DOHH2 (cell line): ENCODE results near the gene TMEM225.

Experiments
- H3F3A ChIP-seq: fragments of 200-600 bp; sonication (generic), shearing (Covaris generic); 2 replicates; pipeline ENCODE4 v1.6.0; 2016; ENCODE audit warnings: antibody characterized with exemption, mild to moderate bottlenecking; ENCODE audit not compliant: control insufficient read depth, insufficient read depth
- H3K27ac ChIP-seq: fragments of 200-600 bp; sonication (generic); 2 replicates; pipeline ENCODE4 v1.5.1; 2014; ENCODE audit warnings: low read depth, mild to moderate bottlenecking, low read length, moderate library complexity
- H3K27me3 ChIP-seq: fragments of 200-600 bp; sonication (generic); 2 replicates; pipeline ENCODE4 v1.6.1; 2014; ENCODE audit warnings: mild to moderate bottlenecking, low read length, mixed read lengths; ENCODE audit not compliant: control insufficient read depth
- H3K36me3 ChIP-seq: fragments of 200-600 bp; sonication (generic); 2 replicates; pipeline ENCODE4 v1.6.1; 2014; ENCODE audit warnings: mild to moderate bottlenecking, low read length, moderate library complexity, mixed read lengths; ENCODE audit not compliant: control insufficient read depth
- H3K4me1 ChIP-seq: fragments of 200-600 bp; sonication (generic); 2 replicates; pipeline ENCODE4 v1.6.1; 2014; ENCODE audit warnings: mild to moderate bottlenecking, low read length, mixed read lengths; ENCODE audit not compliant: control insufficient read depth
- H3K4me2 ChIP-seq: fragments of 200-600 bp; sonication (generic); 2 replicates; pipeline ENCODE4 v1.6.0; 2014; ENCODE audit warnings: mild to moderate bottlenecking, low read length, moderate library complexity
- H3K4me3 ChIP-seq: fragments of 200-600 bp; sonication (generic); 2 replicates; pipeline ENCODE4 v1.5.1; 2014; ENCODE audit warnings: mild to moderate bottlenecking, low read length, mixed read lengths
- H3K79me2 ChIP-seq: fragments of 200-600 bp; sonication (generic); 2 replicates; pipeline ENCODE4 v1.6.1; 2014; ENCODE audit warnings: mild to moderate bottlenecking, low read length, mixed read lengths; ENCODE audit not compliant: control insufficient read depth
- H3K9me2 ChIP-seq: fragments of 200-600 bp; sonication (generic); replicated peaks from 2 replicates; pipeline ENCODE4 v1.6.1; 2014; ENCODE audit warnings: mild to moderate bottlenecking, low read length, mixed read lengths; ENCODE audit not compliant: control insufficient read depth
- H3K9me3 ChIP-seq: fragments of 200-600 bp; sonication (generic); 2 replicates; pipeline ENCODE4 v1.6.1; 2014; ENCODE audit warnings: antibody characterized with exemption, low read length, mixed read lengths; ENCODE audit not compliant: control insufficient read depth, insufficient read depth
- H4K20me1 ChIP-seq: fragments of 200-600 bp; sonication (generic); 2 replicates; pipeline ENCODE4 v1.6.0; 2014; ENCODE audit warnings: low read depth, mild to moderate bottlenecking, antibody characterized with exemption, low read length, moderate library complexity; ENCODE audit not compliant: control insufficient read depth, insufficient read depth
- CTCF ChIP-seq: fragments of 200-600 bp; sonication (generic); IDR thresholded peaks from one replicate; pipeline ENCODE4 v1.5.1; 2014; ENCODE audit warnings: antibody characterized with exemption, mild to moderate bottlenecking, low read depth, low read length; ENCODE audit not compliant: poor library complexity, severe bottlenecking
- EZH2phosphoT487 ChIP-seq: fragments of 200-600 bp; sonication (generic); IDR thresholded peaks from 2 replicates; pipeline ENCODE4 v1.6.1; 2017; ENCODE audit warnings: borderline replicate concordance, mild to moderate bottlenecking, antibody characterized with exemption, low read length, moderate library complexity, mixed read lengths

Gene TMEM225

GRCh38 chr11:123838199-123838598 is 47.3 kb downstream of the TMEM225 start:
- no peaks in the 10 kb centered on the region for H3K79me2 ChIP-seq
- no peak overlapping the region for H3K4me3 ChIP-seq
- H3K9me2 ChIP-seq: no peaks in the 10 kb centered on the region
- TF ChIP-seq CTCF (no peak), EZH2phosphoT487 (no peak)
- H3K36me3 ChIP-seq: no peaks in the 10 kb centered on the region
- H3K9me3 ChIP-seq: no peaks in the 10 kb centered on the region
- no peaks in the 10 kb centered on the region for H4K20me1 ChIP-seq
- H3K4me1 ChIP-seq: no peaks in the 10 kb centered on the region
- no peak overlapping the region for H3K27ac ChIP-seq
- no peaks in the 10 kb centered on the region for H3F3A ChIP-seq
- H3K4me2 ChIP-seq: no peak overlapping the region
- no peaks in the 10 kb centered on the region for H3K27me3 ChIP-seq

- H3K9me3 ChIP-seq: no peaks in the 10 kb centered on the region
- no peaks in the 10 kb centered on the region for H3K27me3 ChIP-seq
Observed at GRCh38 chr11:123833095-123833494, 52.4 kb downstream of the TMEM225 start.

More at GRCh38 chr11:123833095-123833494, 52.4 kb downstream of the TMEM225 start:
- no peaks in the 10 kb centered on the region for H3F3A ChIP-seq
- H3K9me2 ChIP-seq: no peaks in the 10 kb centered on the region
- no peaks in the 10 kb centered on the region for H3K4me1 ChIP-seq
- no peak overlapping the region for H3K4me2 ChIP-seq
- no peak overlapping the region for H3K27ac ChIP-seq
- no peaks in the 10 kb centered on the region for H3K79me2 ChIP-seq
- H3K4me3 ChIP-seq: no peak overlapping the region
- TF ChIP-seq CTCF: no peak
- no peak for TF ChIP-seq EZH2phosphoT487
- H3K36me3 ChIP-seq: no peaks in the 10 kb centered on the region
- no peaks in the 10 kb centered on the region for H4K20me1 ChIP-seq
